ENCODE measurements around the gene CHST9. TPM values are rescaled to one million over a fixed set of nuclear protein-coding genes. Genes with fewer than 3 reads are reported as not detected.

The CHST9 gene
- total and polyA plus RNA-seq, 7 donors, result 0.12 to 3.1 (median 0.95) TPM; not detected in 1

- Histone ChIP-seq H3K27ac (no peak overlapping the region), H3K4me3 (peak overlapping the region; percentile 39 to 49 (median 46)), H3K9me3 (no peaks in the 10 kb centered on the region), H3K4me1 (peaks cover 0 to 10% (median 8%) of the 10 kb centered on the region in 4 donors), H3K27me3 (peaks cover 0 to 38% (median 17%) of the 10 kb centered on the region in 3 donors), H3K36me3 (no peaks in the 10 kb centered on the region)
- no peak for TF ChIP-seq POLR2AphosphoS5 (IDR thresholded peaks at IDR 0.05)
- no peak for TF ChIP-seq EP300 (IDR thresholded peaks at IDR 0.05)
- TF ChIP-seq POLR2A (IDR thresholded peaks at IDR 0.05), result no peak
- TF ChIP-seq CTCF (IDR thresholded peaks at IDR 0.05), result no peak
- 8% methylated on average over 33 of the region's 33 CpGs for WGBS, 2 donors
- intact Hi-C loops (cut with DNase I), result no loop called here
- DNase-seq, result no peak
These were observed 738 bp downstream of the CHST9 start for GRCh38 chr18:27184115-27185024.

- no peak overlapping the region for H3K4me3 ChIP-seq
- H3K27me3 ChIP-seq, result peaks cover 0 to 38% (median 17%) of the 10 kb centered on the region in 3 donors
- peaks cover 0 to 10% (median 8%) of the 10 kb centered on the region in 4 donors for H3K4me1 ChIP-seq
- no peaks in the 10 kb centered on the region for H3K9me3 ChIP-seq
- WGBS, 2 donors, result 8 to 48% methylated on average over 1 of the region's 1 CpG
- no peak for DNase-seq
- intact Hi-C loops (cut with DNase I), result no loop called here
- TF ChIP-seq POLR2AphosphoS5 (IDR thresholded peaks at IDR 0.05), result no peak
- TF ChIP-seq POLR2A (IDR thresholded peaks at IDR 0.05), result no peak
- TF ChIP-seq EP300 (IDR thresholded peaks at IDR 0.05), result no peak
- no peak for TF ChIP-seq CTCF (IDR thresholded peaks at IDR 0.05)
- H3K36me3 ChIP-seq, result no peaks in the 10 kb centered on the region
- H3K27ac ChIP-seq, result no peak overlapping the region
These were observed 3.4 kb downstream of the CHST9 start for GRCh38 chr18:27181726-27182125.

GRCh38 chr18:27178424-27178823 lies 6.7 kb downstream of the CHST9 start:
- intact Hi-C loops (cut with DNase I), result no loop called here
- no peak overlapping the region for H3K27ac ChIP-seq
- H3K4me1 ChIP-seq, result no peaks in the 10 kb centered on the region
- no peaks in the 10 kb centered on the region for H3K36me3 ChIP-seq
- no peaks in the 10 kb centered on the region for H3K9me3 ChIP-seq
- TF ChIP-seq POLR2A (IDR thresholded peaks at IDR 0.05) (no peak), POLR2AphosphoS5 (IDR thresholded peaks at IDR 0.05) (no peak), EP300 (IDR thresholded peaks at IDR 0.05) (no peak), CTCF (IDR thresholded peaks at IDR 0.05) (no peak)
- peaks cover 0 to 11% (median 1%) of the 10 kb centered on the region in 3 donors for H3K27me3 ChIP-seq
- no peak for DNase-seq
- no peak overlapping the region for H3K4me3 ChIP-seq

GRCh38 chr18:27175914-27176313 lies 9.2 kb downstream of the CHST9 start:
- DNase-seq, result no peak
- no peaks in the 10 kb centered on the region for H3K9me3 ChIP-seq
- intact Hi-C loops (cut with DNase I), result no loop called here
- WGBS, 2 donors, result 10 to 18% methylated on average over 1 of the region's 1 CpG
- no peak overlapping the region for H3K4me3 ChIP-seq
- H3K4me1 ChIP-seq, result no peaks in the 10 kb centered on the region
- no peaks in the 10 kb centered on the region for H3K36me3 ChIP-seq
- no peaks in the 10 kb centered on the region for H3K27me3 ChIP-seq
- H3K27ac ChIP-seq, result no peak overlapping the region
- TF ChIP-seq POLR2AphosphoS5 (IDR thresholded peaks at IDR 0.05) (no peak), EP300 (IDR thresholded peaks at IDR 0.05) (no peak), CTCF (IDR thresholded peaks at IDR 0.05) (no peak), POLR2A (IDR thresholded peaks at IDR 0.05) (no peak)

Measured in sigmoid colon (tissue), 7 donors.